ENCODE data around the gene DZIP3. TPM values are rescaled to one million over a fixed set of nuclear protein-coding genes. Genes with fewer than 3 reads are reported as not detected.

The DZIP3 gene
- total RNA-seq, 1 donor from 2014 or later, result 7.4 TPM

GRCh38 chr3:108728105-108728504 is 138.6 kb downstream of the DZIP3 start:
- DNase-seq (ENCODE audit: extremely low spot score in 2 of 2), result no peak
- no peak overlapping the region for H3K27ac ChIP-seq
- H3K4me3 ChIP-seq, result no peak overlapping the region
- intact Hi-C loops (cut with DNase I), result no loop called here
- no peaks in the 10 kb centered on the region for H3K36me3 ChIP-seq
- H3K4me1 ChIP-seq, result no peaks in the 10 kb centered on the region
- TF ChIP-seq, protein P1, sequence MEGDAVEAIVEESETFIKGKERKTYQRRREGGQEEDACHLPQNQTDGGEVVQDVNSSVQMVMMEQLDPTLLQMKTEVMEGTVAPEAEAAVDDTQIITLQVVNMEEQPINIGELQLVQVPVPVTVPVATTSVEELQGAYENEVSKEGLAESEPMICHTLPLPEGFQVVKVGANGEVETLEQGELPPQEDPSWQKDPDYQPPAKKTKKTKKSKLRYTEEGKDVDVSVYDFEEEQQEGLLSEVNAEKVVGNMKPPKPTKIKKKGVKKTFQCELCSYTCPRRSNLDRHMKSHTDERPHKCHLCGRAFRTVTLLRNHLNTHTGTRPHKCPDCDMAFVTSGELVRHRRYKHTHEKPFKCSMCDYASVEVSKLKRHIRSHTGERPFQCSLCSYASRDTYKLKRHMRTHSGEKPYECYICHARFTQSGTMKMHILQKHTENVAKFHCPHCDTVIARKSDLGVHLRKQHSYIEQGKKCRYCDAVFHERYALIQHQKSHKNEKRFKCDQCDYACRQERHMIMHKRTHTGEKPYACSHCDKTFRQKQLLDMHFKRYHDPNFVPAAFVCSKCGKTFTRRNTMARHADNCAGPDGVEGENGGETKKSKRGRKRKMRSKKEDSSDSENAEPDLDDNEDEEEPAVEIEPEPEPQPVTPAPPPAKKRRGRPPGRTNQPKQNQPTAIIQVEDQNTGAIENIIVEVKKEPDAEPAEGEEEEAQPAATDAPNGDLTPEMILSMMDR (IDR thresholded peaks at IDR 0.05), result no peak
- no peak for TF ChIP-seq POLR2A (IDR thresholded peaks at IDR 0.05)
- TF ChIP-seq POLR2AphosphoS5 (IDR thresholded peaks at IDR 0.05; ENCODE audit: insufficient read depth in 1 of 2, low read depth in 1 of 2), result no peak
- H3K9me3 ChIP-seq, result no peaks in the 10 kb centered on the region
- H3K27me3 ChIP-seq, result no peaks in the 10 kb centered on the region

- no peaks in the 10 kb centered on the region for H3K27me3 ChIP-seq
- no peaks in the 10 kb centered on the region for H3K36me3 ChIP-seq
- TF ChIP-seq, protein P1 (IDR thresholded peaks at IDR 0.05), result no peak
- no peak overlapping the region for H3K27ac ChIP-seq
- H3K4me3 ChIP-seq, result no peak overlapping the region
- no peaks in the 10 kb centered on the region for H3K9me3 ChIP-seq
- DNase-seq (ENCODE audit: extremely low spot score in 2 of 2), result no peak
- H3K4me1 ChIP-seq, result no peaks in the 10 kb centered on the region
- intact Hi-C loops (cut with DNase I), result no loop called here
Measured at GRCh38 chr3:108728934-108729333, 139.4 kb downstream of the DZIP3 start.

DNA sequence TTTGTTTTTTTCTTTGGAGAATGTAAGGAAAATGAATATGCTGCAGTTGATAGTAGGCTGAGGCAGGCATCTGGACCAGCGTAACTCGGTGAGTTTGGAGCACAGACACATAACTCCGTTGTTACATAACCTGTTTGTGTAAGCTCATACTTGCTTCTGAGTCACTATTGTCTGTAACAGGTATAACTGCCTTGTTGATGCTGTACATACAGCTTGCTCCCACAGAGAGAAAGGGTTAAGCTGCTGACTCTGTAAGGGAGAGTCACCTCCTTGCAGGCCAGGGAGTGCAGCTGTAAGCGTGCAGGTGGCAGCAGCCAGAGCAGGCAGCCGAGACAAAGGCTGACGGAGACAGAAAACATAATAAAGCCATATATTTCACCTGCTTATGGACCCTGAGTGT is 147.3 kb downstream of the DZIP3 start:
- H3K27ac ChIP-seq, result no peak overlapping the region
- intact Hi-C loops (cut with DNase I), result no loop called here
- H3K9me3 ChIP-seq, result no peaks in the 10 kb centered on the region
- no peaks in the 10 kb centered on the region for H3K27me3 ChIP-seq
- no peak for DNase-seq (ENCODE audit: extremely low spot score in 2 of 2)
- no peaks in the 10 kb centered on the region for H3K36me3 ChIP-seq
- H3K4me1 ChIP-seq, result no peaks in the 10 kb centered on the region
- TF ChIP-seq POLR2A (IDR thresholded peaks at IDR 0.05) (no peak), POLR2AphosphoS5 (IDR thresholded peaks at IDR 0.05; ENCODE audit: insufficient read depth in 1 of 2, low read depth in 1 of 2) (no peak)
- TF ChIP-seq, protein P1 (IDR thresholded peaks at IDR 0.05), result no peak
- no peak overlapping the region for H3K4me3 ChIP-seq

GRCh38 chr3:108742929-108743328 is 153.4 kb downstream of the DZIP3 start:
- no peak overlapping the region for H3K27ac ChIP-seq
- H3K36me3 ChIP-seq, result no peaks in the 10 kb centered on the region
- no peaks in the 10 kb centered on the region for H3K4me1 ChIP-seq
- intact Hi-C loops (cut with DNase I), result no loop called here
- H3K9me3 ChIP-seq, result no peaks in the 10 kb centered on the region
- DNase-seq (ENCODE audit: extremely low spot score in 2 of 2), result no peak
- H3K4me3 ChIP-seq, result no peak overlapping the region
- TF ChIP-seq POLR2A (IDR thresholded peaks at IDR 0.05) (no peak), POLR2AphosphoS5 (IDR thresholded peaks at IDR 0.05; ENCODE audit: insufficient read depth in 1 of 2, low read depth in 1 of 2) (no peak)
- TF ChIP-seq, protein P1 (IDR thresholded peaks at IDR 0.05), result no peak
- H3K27me3 ChIP-seq, result no peaks in the 10 kb centered on the region

Small RNA genes within 50 kb of the gene (small RNA-seq; reads per million reads assigned to genes)
- gene AC092185.1 (not detected), gene RF00156 (not detected)

Other genes with a start within 250 kb of the DZIP3 start
- not detected for gene MYH15, start 79.1 kb upstream of the DZIP3 start, total RNA-seq
- gene CIP2A, start 284 bp upstream of the DZIP3 start, total RNA-seq, result 6.9 TPM
- not detected for gene RETNLB, start 167.7 kb downstream of the DZIP3 start, total RNA-seq
- gene TRAT1, start 233.1 kb downstream of the DZIP3 start, total RNA-seq, result 0.98 TPM

All from vagina (tissue), 2 donors.